Measurements from ENCODE around the gene CAMKK2.

CAMKK2 gene

DNA sequence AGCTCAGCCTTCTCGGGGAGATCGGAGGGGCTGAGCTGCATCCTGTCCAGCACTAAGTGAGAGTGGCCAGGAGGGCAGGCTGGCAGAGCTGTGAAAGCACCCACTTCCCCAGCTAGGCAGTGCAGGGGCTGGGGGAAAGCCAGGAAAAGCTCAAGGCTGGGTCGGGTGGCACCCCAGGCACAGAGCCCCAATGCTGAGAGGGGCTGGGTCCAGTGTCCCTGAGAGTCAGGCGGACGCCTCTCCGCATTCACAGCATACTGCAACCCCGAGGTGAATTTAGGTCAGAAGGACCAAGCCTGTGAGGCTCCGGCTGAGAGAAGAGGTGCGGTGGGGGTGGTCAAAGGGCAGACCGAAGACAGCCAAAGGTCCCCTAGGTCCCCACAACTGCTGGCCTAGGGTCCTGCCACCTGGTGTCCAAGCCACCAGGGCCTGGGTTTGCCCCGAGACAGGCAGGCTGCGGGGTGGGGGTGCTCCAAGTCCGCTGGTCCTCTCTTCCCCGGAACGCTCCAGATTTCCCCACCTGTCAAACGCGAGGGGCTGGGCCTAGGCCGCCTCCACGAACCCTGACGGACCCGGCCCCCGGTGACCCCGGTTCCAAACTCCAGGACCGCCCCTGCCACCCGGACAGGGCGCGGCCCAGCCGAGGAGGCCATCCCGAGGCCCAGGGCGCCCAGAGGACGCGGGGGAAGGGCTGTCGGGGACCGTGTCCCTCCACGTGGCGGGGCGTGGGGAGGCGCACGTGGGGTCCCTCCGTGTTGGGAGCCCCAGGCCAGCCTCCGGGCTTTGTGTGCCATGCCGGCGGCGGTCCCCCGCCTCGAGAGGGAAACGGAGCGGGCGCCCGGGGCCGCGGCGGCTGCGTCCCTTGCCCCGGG lies 527 bp downstream of the CAMKK2 start:
- no peaks in the 10 kb centered on the region for H3K4me1 ChIP-seq (ENCODE audit: control insufficient read depth, low read depth, low read length)
- peak overlapping the region; percentile 52 for H3K4me3 ChIP-seq (ENCODE audit: low read length)
- H3K9me3 ChIP-seq (ENCODE audit: control insufficient read depth, low read depth, low read length): no peaks in the 10 kb centered on the region
- H3K27ac ChIP-seq (ENCODE audit: low read length): no peak overlapping the region
- peak overlapping the region; percentile 67 for H3K9ac ChIP-seq (ENCODE audit: low read length)
- no peaks in the 10 kb centered on the region for H3K36me3 ChIP-seq (ENCODE audit: control insufficient read depth, low read depth, low read length)
- no peaks in the 10 kb centered on the region for H3K27me3 ChIP-seq (ENCODE audit: control insufficient read depth, insufficient read depth, low read length)

DNA sequence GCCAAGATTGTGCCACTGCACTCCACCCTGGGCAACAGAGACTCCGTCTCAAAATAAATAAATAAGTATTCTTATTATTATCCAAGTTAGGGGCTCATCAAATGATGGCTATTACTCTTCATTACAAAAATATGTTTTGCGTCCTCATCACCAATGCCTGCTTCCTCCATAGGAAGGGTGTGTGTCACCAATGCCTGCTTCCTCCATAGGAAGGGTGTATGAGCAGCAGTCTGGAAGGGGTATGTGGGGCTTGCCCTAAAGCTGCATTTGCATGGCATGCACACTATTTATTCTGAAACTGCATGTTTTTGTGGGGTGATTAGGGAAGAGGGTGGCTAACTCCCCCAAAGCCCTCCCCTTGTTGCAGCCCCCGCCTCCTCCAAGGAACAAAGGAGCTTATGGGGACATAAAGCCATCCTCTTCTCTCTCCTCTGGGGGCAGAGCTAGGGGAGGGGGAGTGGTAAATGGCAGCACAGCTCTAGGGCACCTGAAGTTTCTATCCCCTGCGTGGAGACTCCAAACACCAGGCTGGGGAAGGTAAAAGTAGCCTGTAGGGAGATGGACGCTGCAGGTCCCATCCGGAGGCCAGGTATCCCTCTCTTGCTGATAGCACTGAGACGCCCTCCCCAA lies 1.3 kb downstream of the CAMKK2 start:
- H3K27me3 ChIP-seq (ENCODE audit: control insufficient read depth, insufficient read depth, low read length): no peaks in the 10 kb centered on the region
- H3K4me1 ChIP-seq (ENCODE audit: control insufficient read depth, low read depth, low read length): no peaks in the 10 kb centered on the region
- no peaks in the 10 kb centered on the region for H3K9me3 ChIP-seq (ENCODE audit: control insufficient read depth, low read depth, low read length)
- H3K4me3 ChIP-seq (ENCODE audit: low read length): peak overlapping the region; percentile 52
- peak overlapping the region; percentile 67 for H3K9ac ChIP-seq (ENCODE audit: low read length)
- no peaks in the 10 kb centered on the region for H3K36me3 ChIP-seq (ENCODE audit: control insufficient read depth, low read depth, low read length)
- H3K27ac ChIP-seq (ENCODE audit: low read length): no peak overlapping the region

DNA sequence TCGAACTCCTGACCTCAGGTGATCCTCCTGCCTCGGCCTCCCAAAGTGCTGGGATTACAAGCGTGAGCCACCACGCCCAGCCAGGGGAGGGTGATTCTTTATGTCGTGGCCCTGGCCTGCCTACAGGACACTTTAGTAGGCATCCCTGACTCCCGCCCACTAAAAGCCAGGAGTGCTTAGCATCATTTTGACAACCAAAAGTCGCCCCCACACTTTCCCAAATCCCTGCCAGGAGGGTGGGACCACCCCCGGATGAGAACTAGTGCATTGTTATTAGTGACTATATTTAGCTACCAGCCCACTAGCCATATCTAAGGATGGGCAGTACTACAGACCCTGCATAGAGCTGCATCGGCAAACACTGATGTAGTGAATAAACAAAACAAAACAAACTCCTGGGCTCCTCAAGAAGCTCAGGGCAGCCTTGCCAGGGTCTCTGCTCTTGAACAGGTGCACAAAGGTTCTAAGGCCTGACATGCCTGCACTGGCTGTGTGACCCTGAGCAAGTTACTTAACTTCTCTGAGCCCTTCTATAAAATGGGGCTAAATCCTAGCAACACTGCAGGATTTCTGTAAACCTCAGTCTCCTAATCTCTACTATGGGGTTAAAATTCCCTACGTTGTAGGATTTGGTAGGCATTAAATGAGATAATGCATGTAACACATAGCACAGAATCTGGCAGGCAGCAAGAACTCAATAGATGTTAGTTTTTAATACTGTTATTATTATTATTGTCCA lies 2.2 kb downstream of the CAMKK2 start:
- no peaks in the 10 kb centered on the region for H3K27me3 ChIP-seq (ENCODE audit: control insufficient read depth, insufficient read depth, low read length)
- H3K9me3 ChIP-seq (ENCODE audit: control insufficient read depth, low read depth, low read length): no peaks in the 10 kb centered on the region
- no peak overlapping the region for H3K27ac ChIP-seq (ENCODE audit: low read length)
- H3K36me3 ChIP-seq (ENCODE audit: control insufficient read depth, low read depth, low read length): no peaks in the 10 kb centered on the region
- no peak overlapping the region for H3K9ac ChIP-seq (ENCODE audit: low read length)
- no peak overlapping the region for H3K4me3 ChIP-seq (ENCODE audit: low read length)
- H3K4me1 ChIP-seq (ENCODE audit: control insufficient read depth, low read depth, low read length): no peaks in the 10 kb centered on the region

DNA sequence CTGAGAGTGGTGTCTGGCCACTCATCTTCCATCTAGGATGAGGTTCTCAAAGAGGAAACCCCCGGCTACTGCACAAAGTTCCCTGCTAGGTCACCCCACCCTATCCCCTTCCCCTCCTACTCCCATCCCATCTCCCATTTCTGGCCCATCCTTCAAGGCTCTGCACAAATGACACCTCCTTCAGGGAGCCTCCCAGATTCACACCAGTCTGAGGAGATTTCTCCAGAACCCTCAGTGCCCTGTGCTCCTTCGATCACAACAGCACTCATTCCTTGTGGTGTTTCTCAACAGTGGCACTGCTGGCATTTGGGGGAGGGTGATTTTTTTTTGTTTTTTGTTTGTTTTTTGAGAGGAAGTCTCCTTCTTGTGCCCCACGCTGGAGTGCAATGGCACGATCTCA lies 2.9 kb downstream of the CAMKK2 start:
- H3K27me3 ChIP-seq (ENCODE audit: control insufficient read depth, insufficient read depth, low read length): no peaks in the 10 kb centered on the region
- H3K4me1 ChIP-seq (ENCODE audit: control insufficient read depth, low read depth, low read length): peaks cover 5% of the 10 kb centered on the region
- H3K4me3 ChIP-seq (ENCODE audit: low read length): no peak overlapping the region
- no peak overlapping the region for H3K27ac ChIP-seq (ENCODE audit: low read length)
- no peaks in the 10 kb centered on the region for H3K9me3 ChIP-seq (ENCODE audit: control insufficient read depth, low read depth, low read length)
- H3K9ac ChIP-seq (ENCODE audit: low read length): no peak overlapping the region
- H3K36me3 ChIP-seq (ENCODE audit: control insufficient read depth, low read depth, low read length): no peaks in the 10 kb centered on the region

DNA sequence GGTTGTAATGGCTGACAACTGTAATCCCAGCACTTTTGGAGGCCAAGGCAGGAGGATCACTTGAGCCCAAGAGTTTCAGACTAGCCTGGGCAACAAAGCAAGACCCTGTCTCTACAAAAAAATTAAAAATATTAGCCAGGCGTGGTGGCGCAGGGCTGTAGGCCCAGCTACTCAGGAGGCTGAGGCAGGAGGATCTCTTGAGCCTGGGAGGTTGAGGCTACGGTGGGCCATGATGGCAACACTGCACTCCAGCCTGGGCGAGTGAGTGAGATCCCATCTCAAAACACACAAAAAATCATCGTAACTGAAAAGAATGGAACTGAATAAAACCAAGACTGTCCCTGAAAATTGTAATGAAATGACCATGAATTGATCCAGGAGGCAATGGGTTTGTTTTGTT lies 6.1 kb downstream of the CAMKK2 start:
- Histone ChIP-seq H3K27ac (ENCODE audit: low read length) (no peak overlapping the region), H3K4me1 (ENCODE audit: control insufficient read depth, low read depth, low read length) (peaks cover 10% of the 10 kb centered on the region), H3K4me3 (ENCODE audit: low read length) (no peak overlapping the region), H3K9me3 (ENCODE audit: control insufficient read depth, low read depth, low read length) (no peaks in the 10 kb centered on the region), H3K27me3 (ENCODE audit: control insufficient read depth, insufficient read depth, low read length) (no peaks in the 10 kb centered on the region), H3K36me3 (ENCODE audit: control insufficient read depth, low read depth, low read length) (no peaks in the 10 kb centered on the region), H3K9ac (ENCODE audit: low read length) (no peak overlapping the region)

DNA sequence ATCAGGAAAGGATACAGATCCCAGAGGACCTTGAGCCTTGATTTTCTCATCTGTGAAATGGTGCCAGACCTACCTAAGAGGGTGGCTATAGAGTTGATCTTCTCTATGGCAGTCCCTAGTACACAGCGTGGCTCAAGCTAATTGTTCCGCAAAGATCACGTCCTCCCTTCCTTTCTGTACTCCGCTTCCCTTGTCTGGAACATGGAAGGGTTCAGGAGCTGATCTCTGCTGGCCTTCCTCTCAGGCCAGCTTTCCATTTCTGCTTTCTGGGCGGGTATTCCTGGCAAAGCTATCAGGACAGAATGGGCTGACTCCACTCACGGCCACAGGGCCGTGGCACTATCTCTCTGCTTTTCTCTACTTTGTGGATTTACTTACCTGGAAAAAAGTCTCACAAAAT lies 6.5 kb downstream of the CAMKK2 start:
- Histone ChIP-seq H3K27me3 (ENCODE audit: control insufficient read depth, insufficient read depth, low read length) (no peaks in the 10 kb centered on the region), H3K4me3 (ENCODE audit: low read length) (no peak overlapping the region), H3K27ac (ENCODE audit: low read length) (no peak overlapping the region), H3K9ac (ENCODE audit: low read length) (no peak overlapping the region), H3K36me3 (ENCODE audit: control insufficient read depth, low read depth, low read length) (no peaks in the 10 kb centered on the region), H3K4me1 (ENCODE audit: control insufficient read depth, low read depth, low read length) (peaks cover 10% of the 10 kb centered on the region), H3K9me3 (ENCODE audit: control insufficient read depth, low read depth, low read length) (no peaks in the 10 kb centered on the region)

DNA sequence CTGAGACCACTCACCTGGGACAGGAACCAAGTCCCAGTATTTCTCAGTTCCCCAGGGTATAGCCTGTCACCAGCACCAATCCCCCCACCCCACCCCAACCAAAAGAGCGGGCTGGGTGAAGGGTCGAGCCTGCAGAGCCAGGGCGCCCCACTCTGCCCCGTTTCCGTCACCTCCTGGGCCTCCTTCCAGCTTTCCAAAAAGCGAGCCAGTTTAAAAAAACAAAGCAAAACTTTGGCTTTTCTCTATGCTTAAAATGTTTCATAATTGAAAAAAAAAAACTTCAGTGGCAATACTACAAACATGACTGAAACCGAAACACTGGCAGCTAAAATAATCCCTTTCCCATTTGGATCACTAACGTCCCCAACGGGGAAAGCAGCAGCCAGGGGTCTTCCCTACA lies 7.5 kb downstream of the CAMKK2 start:
- no peak overlapping the region for H3K9ac ChIP-seq (ENCODE audit: low read length)
- H3K4me1 ChIP-seq (ENCODE audit: control insufficient read depth, low read depth, low read length): peaks cover 10% of the 10 kb centered on the region
- no peaks in the 10 kb centered on the region for H3K9me3 ChIP-seq (ENCODE audit: control insufficient read depth, low read depth, low read length)
- H3K27me3 ChIP-seq (ENCODE audit: control insufficient read depth, insufficient read depth, low read length): no peaks in the 10 kb centered on the region
- no peak overlapping the region for H3K4me3 ChIP-seq (ENCODE audit: low read length)
- H3K27ac ChIP-seq (ENCODE audit: low read length): no peak overlapping the region
- no peaks in the 10 kb centered on the region for H3K36me3 ChIP-seq (ENCODE audit: control insufficient read depth, low read depth, low read length)

DNA sequence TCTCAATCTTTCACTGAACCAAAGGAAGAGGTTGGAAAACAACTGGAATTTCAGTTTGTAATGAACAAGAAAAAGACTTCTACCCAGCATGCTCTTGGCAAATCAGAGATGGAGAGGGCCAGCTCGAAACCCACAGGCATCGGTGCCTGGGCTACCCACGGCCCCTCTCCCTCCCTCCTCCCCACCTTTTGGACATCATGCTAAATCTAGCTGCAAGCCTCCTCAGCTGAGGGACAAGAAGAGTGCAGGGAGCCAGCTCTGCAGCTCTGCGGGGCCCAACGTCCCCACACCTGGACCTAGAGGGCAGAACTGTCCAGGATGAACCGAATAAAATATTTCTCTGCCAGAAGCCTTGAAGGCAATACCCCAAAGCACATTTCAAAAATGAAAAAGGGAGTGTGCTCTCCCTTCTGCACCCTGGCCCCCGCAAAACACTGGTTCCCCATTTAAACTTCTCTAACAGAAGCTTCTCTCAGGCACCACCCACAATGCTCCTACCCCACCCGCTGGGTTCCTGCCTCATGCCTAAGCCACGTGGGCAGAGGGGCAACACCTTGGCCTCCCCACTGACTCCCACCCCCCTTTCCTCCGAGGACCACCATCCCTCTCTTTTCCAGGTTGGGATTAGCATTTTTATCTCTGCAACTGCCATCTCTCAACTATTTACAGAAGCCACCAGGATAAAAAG lies 8.2 kb downstream of the CAMKK2 start:
- no peak overlapping the region for H3K9ac ChIP-seq (ENCODE audit: low read length)
- H3K27ac ChIP-seq (ENCODE audit: low read length): no peak overlapping the region
- peaks cover 10% of the 10 kb centered on the region for H3K4me1 ChIP-seq (ENCODE audit: control insufficient read depth, low read depth, low read length)
- no peak overlapping the region for H3K4me3 ChIP-seq (ENCODE audit: low read length)
- H3K9me3 ChIP-seq (ENCODE audit: control insufficient read depth, low read depth, low read length): no peaks in the 10 kb centered on the region
- H3K27me3 ChIP-seq (ENCODE audit: control insufficient read depth, insufficient read depth, low read length): no peaks in the 10 kb centered on the region
- no peaks in the 10 kb centered on the region for H3K36me3 ChIP-seq (ENCODE audit: control insufficient read depth, low read depth, low read length)

DNA sequence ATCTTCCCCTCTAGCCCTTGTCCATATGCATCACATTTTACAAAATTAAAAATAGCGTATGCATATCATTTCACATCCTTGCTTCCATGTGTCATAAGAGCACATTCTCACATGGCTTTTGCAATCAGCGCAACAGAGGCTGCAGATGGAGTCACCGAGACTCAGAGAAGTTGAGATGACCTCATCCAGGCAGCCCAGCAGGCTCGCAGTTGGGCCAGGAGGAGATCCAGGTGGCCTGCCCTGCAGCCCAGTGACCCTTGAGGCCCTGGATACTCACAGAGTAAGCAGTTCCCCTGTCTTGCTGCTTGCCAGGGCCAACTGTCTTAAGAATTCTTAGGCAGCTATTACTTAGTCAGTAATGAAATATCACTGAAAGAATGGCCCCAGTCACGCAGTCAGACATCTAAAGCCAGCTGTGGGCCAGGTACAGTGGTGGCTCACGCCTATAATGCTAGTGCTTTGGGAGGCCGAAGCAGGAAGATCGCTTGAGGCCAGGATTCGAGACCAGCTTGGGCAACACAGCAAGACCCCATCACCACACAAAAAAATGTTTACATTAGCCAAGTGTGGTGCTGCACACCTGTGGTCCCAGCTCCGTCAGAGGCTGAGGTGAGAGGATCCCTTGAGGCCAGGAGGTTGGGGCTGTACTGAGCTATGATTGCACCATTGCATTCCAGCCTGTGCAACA lies 9.1 kb downstream of the CAMKK2 start:
- Histone ChIP-seq H3K27me3 (ENCODE audit: control insufficient read depth, insufficient read depth, low read length) (no peaks in the 10 kb centered on the region), H3K27ac (ENCODE audit: low read length) (no peak overlapping the region), H3K4me1 (ENCODE audit: control insufficient read depth, low read depth, low read length) (peaks cover 10% of the 10 kb centered on the region), H3K9me3 (ENCODE audit: control insufficient read depth, low read depth, low read length) (no peaks in the 10 kb centered on the region), H3K36me3 (ENCODE audit: control insufficient read depth, low read depth, low read length) (no peaks in the 10 kb centered on the region), H3K9ac (ENCODE audit: low read length) (no peak overlapping the region), H3K4me3 (ENCODE audit: low read length) (no peak overlapping the region)

DNA sequence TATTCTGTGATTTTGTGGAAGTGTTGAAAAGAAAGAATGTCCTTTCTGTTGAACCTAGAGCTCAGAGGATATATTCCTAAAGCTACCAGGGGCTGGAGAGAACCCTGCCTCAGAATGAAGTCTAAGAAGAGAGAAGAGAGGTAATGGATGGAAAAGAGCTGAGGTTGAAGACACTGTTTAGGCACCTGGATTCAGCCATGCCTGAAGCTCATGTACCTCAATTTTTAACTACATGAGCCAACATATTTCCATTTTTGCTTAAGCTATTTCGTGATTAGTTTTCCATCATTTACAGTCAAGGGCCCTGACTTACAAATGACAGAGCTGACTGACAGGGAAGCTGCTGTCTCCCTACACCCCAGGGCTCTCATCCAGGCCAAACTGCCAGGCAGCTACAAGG lies 10.7 kb downstream of the CAMKK2 start:
- no peak overlapping the region for H3K27ac ChIP-seq (ENCODE audit: low read length)
- H3K9me3 ChIP-seq (ENCODE audit: control insufficient read depth, low read depth, low read length): no peaks in the 10 kb centered on the region
- H3K9ac ChIP-seq (ENCODE audit: low read length): no peak overlapping the region
- H3K4me3 ChIP-seq (ENCODE audit: low read length): no peak overlapping the region
- H3K27me3 ChIP-seq (ENCODE audit: control insufficient read depth, insufficient read depth, low read length): no peaks in the 10 kb centered on the region
- peaks cover 15% of the 10 kb centered on the region for H3K4me1 ChIP-seq (ENCODE audit: control insufficient read depth, low read depth, low read length)
- H3K36me3 ChIP-seq (ENCODE audit: control insufficient read depth, low read depth, low read length): no peaks in the 10 kb centered on the region
